ENCODE data around the gene P2RX2.

The P2RX2 gene

GRCh38 chr12:132572106-132572505 is 46.5 kb upstream of the P2RX2 start:
- Histone ChIP-seq H3K36me3 (ENCODE audit: control insufficient read depth, low read length) (peaks cover 24% of the 10 kb centered on the region; the same call in 1 of the 2 replicates), H4K20me1 (ENCODE audit: control insufficient read depth, insufficient read depth, low read depth, low read length) (no peaks in the 10 kb centered on the region; the same call in 1 of the 2 replicates)
- TF ChIP-seq CTCF (IDR thresholded peaks at IDR 0.05; ENCODE audit: low read depth, low read length, poor library complexity, severe bottlenecking) (no peak), EZH2phosphoT487 (IDR thresholded peaks at IDR 0.05; ENCODE audit: borderline replicate concordance, low read length) (no peak)

DNA sequence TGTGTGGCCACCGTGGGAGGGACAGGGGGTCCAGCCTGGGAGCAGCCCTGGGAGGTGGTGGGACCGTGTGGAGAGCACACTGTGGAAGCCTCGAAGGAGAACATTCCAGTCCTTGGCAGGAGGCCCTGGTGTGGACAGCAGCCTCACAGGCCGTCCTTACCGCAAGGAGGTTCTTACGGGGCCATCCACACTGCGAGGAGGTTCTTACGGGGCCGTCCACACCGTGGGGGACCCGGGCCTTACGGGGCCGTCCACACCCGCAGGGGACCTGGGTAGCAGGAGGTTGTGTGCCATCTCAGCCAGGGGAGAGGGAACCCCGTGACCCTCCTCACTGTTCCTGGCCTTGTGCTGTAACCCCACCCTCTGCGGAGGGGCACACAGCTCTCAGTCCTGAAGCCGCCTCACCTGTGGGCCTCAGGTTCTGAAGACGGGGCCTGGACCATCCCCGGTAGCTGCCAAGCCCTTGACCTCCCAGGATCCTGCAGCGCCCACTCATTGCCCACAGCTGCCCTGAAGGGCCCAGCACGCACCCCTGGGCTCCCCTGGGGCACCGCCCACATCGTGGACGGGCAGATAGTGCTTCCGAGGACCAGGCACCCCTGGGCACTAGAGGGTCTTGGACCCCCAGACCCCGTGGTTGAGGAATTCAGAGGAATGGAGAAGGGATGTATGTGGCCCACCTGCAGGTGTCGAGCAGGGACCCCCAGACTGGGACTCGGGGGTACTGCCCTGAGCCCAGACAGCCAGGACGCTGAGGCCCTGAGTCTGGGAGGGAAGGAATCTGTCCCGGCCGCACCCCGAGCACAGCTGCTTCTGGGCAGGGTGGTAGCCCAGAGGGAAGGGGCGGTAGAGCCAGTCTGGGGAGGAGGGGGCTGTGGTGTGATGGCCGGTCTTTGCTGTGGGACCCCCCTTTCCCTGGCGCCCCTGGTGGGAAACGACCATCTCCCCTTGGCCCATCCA is 45.5 kb upstream of the P2RX2 start:
- Histone ChIP-seq H3K27me3 (ENCODE audit: control insufficient read depth, low read length) (no peaks in the 10 kb centered on the region), H3K9me2 (replicated peaks; ENCODE audit: control insufficient read depth, low read length) (no peaks in the 10 kb centered on the region), H4K20me1 (ENCODE audit: control insufficient read depth, insufficient read depth, low read depth, low read length) (no peaks in the 10 kb centered on the region; the same call in 1 of the 2 replicates), H3F3A (ENCODE audit: control insufficient read depth, insufficient read depth) (no peaks in the 10 kb centered on the region), H3K9me3 (ENCODE audit: control insufficient read depth, insufficient read depth, low read length) (no peaks in the 10 kb centered on the region), H3K4me3 (ENCODE audit: low read length) (no peak overlapping the region), H3K4me1 (ENCODE audit: control insufficient read depth, low read length) (no peaks in the 10 kb centered on the region), H3K36me3 (ENCODE audit: control insufficient read depth, low read length) (peaks cover 30% of the 10 kb centered on the region), H3K27ac (ENCODE audit: low read depth, low read length) (no peak overlapping the region), H3K4me2 (ENCODE audit: low read length) (no peak overlapping the region), H3K79me2 (ENCODE audit: control insufficient read depth, low read length) (peaks cover 4% of the 10 kb centered on the region; the same call in 1 of the 2 replicates)
- TF ChIP-seq CTCF (IDR thresholded peaks at IDR 0.05; ENCODE audit: low read depth, low read length, poor library complexity, severe bottlenecking) = no peak
- TF ChIP-seq EZH2phosphoT487 (IDR thresholded peaks at IDR 0.05; ENCODE audit: borderline replicate concordance, low read length) = no peak

More at GRCh38 chr12:132572106-132572505, 46.5 kb upstream of the P2RX2 start:
- no peak overlapping the region for H3K27ac ChIP-seq (ENCODE audit: low read depth, low read length)
- no peak overlapping the region for H3K4me2 ChIP-seq (ENCODE audit: low read length)
- no peaks in the 10 kb centered on the region for H3K27me3 ChIP-seq (ENCODE audit: control insufficient read depth, low read length)
- peaks cover 13% of the 10 kb centered on the region for H3K79me2 ChIP-seq (ENCODE audit: control insufficient read depth, low read length)
- no peaks in the 10 kb centered on the region for H3K9me2 ChIP-seq (replicated peaks; ENCODE audit: control insufficient read depth, low read length)
- no peaks in the 10 kb centered on the region for H3F3A ChIP-seq (ENCODE audit: control insufficient read depth, insufficient read depth)
- H3K9me3 ChIP-seq (ENCODE audit: control insufficient read depth, insufficient read depth, low read length) = no peaks in the 10 kb centered on the region
- no peaks in the 10 kb centered on the region for H3K4me1 ChIP-seq (ENCODE audit: control insufficient read depth, low read length)
- H3K4me3 ChIP-seq (ENCODE audit: low read length) = no peak overlapping the region

GRCh38 chr12:132574271-132574996 is 44.1 kb upstream of the P2RX2 start:
- H3K36me3 ChIP-seq (ENCODE audit: control insufficient read depth, low read length) = peaks cover 36% of the 10 kb centered on the region

More at GRCh38 chr12:132574271-132574996, 44.1 kb upstream of the P2RX2 start:
- H3K9me2 ChIP-seq (replicated peaks; ENCODE audit: control insufficient read depth, low read length) = no peaks in the 10 kb centered on the region
- H4K20me1 ChIP-seq (ENCODE audit: control insufficient read depth, insufficient read depth, low read depth, low read length) = no peaks in the 10 kb centered on the region
- TF ChIP-seq CTCF (IDR thresholded peaks at IDR 0.05; ENCODE audit: low read depth, low read length, poor library complexity, severe bottlenecking) (no peak), EZH2phosphoT487 (IDR thresholded peaks at IDR 0.05; ENCODE audit: borderline replicate concordance, low read length) (no peak)
- no peak overlapping the region for H3K4me3 ChIP-seq (ENCODE audit: low read length)
- no peaks in the 10 kb centered on the region for H3K9me3 ChIP-seq (ENCODE audit: control insufficient read depth, insufficient read depth, low read length)
- H3K79me2 ChIP-seq (ENCODE audit: control insufficient read depth, low read length) = no peaks in the 10 kb centered on the region
- no peaks in the 10 kb centered on the region for H3F3A ChIP-seq (ENCODE audit: control insufficient read depth, insufficient read depth)
- no peak overlapping the region for H3K27ac ChIP-seq (ENCODE audit: low read depth, low read length)
- H3K27me3 ChIP-seq (ENCODE audit: control insufficient read depth, low read length) = no peaks in the 10 kb centered on the region
- no peaks in the 10 kb centered on the region for H3K4me1 ChIP-seq (ENCODE audit: control insufficient read depth, low read length)
- H3K4me2 ChIP-seq (ENCODE audit: low read length) = no peak overlapping the region
